GM18870 (cell line): Measurements from ENCODE around the gene RPS15.

Source experiments
- ATAC-seq: cut with Tn5 transposase; IDR thresholded peaks from one replicate; pipeline ENCODE4 v1.9.1; 2021; ENCODE audit warnings: moderate library complexity; ENCODE audit not compliant: unreplicated experiment

Gene RPS15

DNA sequence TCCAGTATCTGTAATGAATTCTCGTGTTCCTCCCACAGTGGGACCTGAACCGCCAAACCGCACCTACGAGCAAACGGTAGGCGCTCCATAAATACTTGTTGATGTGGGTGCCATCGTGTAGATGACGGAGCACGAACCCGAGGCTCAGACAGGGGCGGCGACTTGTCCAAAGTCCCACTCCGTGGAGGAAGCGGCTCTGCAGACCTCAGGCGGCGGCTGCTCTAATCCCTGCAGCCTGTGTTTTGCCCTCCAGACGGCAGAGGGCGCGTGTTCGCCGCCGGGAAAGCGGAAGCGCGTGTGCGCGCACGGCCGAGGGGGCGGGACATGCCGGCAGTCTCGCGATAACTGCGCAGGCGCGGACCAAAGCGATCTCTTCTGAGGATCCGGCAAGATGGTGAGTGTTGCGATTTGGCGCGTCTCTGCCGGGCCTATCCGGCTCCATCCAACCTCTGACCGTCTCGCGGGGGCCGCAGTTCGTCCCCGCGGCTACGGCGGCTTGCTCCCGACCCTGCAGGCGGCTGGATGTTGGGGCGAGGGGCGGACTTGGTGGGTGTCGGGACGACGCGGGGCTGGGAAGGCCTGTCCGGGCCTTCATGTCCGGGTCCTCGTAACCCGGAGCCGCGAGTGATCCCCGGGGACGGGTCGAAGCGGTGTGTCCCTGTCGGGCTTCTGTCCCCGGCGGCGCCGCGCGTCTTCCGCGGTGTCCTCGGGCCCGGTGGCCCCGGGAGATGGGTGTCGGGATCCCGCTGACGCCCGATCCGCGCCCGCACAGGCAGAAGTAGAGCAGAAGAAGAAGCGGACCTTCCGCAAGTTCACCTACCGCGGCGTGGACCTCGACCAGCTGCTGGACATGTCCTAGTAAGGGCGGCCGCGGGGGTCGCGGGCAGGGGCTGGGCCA, at the start of gene RPS15:
TSS of gene RPS15 (plus strand) at position 362 of the 898 bp plus-strand sequence. CDS start at position 392, 30 bp downstream.
- peak; percentile 66 for ATAC-seq

DNA sequence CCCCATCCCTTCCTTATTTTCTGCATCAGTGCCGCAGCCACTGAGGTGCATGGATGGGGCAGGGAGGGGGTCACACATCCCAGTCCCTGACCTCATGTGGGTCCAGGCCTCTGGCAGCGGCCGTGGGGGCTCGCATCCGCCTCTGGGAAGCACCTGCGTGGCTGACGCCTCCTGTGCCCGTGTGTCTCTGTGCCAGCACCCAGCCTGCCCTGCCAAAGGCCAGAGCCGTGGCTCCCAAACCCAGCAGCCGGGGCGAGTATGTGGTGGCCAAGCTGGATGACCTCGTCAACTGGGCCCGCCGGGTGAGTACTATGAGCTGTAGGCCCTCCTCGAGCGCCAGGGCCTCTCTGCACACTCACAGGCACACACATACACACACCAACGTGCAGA, 49.6 kb upstream of the RPS15 start:
- ATAC-seq: no peak

DNA sequence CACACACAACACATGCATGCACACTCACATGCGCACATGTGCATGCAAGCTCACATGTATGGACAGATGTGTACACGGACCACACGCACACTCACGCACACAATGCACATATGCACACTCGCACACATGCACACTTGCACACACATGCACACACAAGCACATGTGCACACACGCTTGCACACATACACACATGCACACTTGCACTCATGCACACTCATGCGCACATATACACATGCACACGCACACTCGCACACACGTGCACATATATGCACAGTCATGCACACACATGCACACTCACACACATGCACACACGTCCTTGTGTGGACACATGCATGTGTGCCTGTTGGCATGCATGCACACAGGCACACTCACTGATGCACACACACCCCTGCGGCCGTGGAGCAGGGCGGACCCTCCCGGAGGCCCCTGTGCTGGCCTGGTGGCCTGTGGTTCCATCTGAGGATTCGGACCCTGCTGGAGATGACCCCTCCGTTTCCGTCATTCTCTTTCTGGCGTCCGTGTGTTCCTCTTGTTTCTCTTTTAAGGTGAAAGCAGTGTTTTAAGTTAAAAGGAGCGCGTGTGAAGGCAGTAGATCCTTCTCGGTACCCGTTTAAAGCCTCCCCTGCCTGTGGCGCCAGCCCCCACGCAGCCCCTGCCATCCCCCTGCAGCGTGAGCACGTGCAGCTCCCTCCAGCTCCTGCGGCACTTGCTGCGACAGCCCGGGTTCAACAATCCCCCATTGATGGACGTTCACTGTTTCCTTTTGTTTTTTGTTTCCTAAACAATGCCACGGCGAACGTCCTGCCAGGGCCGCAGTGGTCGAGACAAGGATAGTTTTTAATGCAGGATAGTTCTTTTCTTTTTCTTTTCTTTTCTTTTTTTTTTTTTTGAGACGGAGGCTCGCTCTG, 48.9 kb upstream of the RPS15 start:
- ATAC-seq: no peak

DNA sequence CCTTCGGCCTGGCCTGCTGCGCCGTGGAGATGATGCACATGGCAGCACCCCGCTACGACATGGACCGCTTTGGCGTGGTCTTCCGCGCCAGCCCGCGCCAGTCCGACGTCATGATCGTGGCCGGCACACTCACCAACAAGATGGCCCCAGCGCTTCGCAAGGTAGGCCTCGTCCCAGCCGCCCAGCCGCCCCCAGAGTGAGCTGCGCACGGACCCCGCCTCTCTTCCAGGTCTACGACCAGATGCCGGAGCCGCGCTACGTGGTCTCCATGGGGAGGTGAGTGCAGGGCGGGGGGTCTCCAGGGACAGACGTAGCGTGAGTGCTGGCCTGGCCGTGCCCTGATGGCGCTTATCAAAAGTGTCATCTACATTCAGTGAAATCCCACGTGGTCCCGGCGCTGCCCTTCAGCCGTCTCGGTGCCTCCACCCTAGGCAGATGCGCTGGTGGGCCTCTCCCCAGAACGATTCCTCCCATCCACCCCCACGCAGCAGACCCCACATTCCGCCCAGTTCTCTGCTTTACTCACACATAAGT, 47.2 kb upstream of the RPS15 start:
- no peak for ATAC-seq

DNA sequence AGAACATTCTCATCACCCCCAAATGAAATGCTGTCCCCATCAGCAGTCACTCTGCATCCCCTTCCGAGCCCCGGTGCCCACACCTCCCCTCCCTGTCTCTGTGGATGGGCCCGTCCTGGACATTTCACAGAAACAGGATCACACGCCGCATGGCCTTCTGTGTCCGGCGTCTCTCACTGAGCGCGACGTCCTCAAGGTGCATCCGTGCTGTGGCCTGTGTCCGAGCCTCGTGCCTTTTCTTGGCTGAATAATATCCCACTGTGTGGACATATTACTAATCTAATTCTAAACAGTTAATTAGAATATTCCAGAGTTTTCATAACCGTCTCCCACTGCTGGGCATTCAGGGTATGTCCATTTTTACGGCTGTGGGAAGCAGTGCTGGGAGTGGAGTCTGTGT, 45.8 kb upstream of the RPS15 start:
- no peak for ATAC-seq

DNA sequence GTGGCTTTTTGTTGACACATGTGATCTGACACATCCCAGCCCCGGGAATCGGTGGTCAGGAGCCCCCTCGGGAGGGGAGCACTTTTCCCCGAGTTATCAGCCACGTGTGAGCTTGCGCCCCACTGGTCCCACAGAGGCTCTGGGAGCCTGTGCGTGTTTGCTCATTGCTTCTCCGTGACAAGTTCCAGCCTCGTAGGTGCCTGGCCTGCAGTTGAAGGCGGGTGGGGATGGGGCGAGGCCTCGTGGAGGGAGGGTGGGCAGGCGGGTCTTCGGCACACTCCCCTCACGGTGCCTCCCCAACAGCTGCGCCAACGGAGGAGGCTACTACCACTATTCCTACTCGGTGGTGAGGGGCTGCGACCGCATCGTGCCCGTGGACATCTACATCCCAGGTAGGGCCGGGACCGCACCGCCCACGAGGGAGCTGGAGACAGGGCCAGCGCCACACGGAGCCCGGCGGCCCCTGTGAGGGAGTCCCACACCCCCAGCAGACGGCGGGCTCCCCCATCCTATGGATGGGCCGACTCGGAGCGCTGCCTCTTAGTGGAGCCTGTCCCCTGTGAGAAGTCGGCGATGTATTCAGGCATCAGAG, 45.2 kb upstream of the RPS15 start:
- ATAC-seq: no peak

DNA sequence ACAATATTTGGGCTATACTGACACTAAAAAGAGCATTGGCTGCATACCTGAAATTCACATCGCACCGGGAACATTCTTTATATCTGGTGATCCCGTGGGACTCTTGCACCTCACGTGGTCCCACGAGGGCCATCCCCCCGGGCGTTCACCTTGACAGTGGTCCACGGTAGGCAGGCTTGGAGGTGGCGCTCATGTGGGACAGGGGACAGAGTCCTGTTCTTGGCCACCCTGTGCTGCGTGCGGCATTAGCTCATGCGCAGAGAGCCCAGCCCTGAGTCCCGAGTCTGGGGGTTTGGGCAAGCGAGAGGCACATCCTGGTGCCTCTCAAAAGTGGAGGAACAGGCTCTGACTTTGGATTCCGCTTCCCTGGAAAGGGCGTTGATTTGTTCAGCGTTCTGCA, 44.4 kb upstream of the RPS15 start:
- ATAC-seq: no peak

DNA sequence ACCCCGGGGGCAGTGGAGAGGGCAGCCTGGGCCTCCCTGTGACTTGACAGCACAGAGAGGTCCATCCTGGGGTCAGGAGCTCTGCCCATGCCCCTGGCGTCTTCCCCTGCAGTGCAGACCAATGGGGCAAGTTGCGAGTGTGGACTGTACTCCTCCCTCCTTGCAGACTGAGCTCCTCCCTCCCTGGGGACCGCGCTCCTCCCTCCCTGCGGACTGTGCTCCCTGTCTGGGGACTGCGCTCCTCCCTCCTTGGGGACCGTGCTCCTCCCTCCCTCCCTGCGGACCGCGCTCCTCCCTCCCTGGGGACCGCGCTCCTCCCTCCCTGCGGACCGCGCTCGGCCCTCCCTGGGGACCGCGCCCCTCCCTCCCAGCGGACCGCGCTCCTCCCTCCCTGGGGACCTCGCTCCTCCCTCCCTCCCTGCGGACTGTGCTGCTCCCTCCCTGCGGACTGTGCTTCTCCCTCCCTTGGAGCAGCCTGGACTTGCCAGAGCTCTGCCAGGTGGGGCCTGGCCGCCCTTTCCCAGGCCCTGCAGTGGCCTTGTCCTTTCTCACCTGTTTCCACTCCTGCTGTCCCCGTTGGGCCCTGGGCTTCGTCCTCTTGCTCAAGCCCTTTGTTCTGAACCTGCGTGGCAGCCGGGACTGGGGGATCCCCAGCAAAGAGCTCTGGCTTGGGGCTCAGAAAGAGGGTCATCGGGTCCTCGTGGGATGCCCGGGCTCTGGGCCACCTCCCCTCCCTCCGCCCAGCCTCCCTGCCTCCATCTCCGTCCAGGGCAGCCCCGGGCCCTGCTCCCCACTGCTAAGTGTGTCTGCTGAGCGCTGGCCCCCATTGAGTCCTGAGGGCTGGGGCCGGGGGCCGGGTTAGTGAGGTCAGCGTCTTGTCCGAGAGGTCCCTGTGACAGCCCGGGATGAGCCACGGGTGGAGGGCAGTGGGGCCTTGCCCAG, 43.7 kb upstream of the RPS15 start:
- no peak for ATAC-seq

DNA sequence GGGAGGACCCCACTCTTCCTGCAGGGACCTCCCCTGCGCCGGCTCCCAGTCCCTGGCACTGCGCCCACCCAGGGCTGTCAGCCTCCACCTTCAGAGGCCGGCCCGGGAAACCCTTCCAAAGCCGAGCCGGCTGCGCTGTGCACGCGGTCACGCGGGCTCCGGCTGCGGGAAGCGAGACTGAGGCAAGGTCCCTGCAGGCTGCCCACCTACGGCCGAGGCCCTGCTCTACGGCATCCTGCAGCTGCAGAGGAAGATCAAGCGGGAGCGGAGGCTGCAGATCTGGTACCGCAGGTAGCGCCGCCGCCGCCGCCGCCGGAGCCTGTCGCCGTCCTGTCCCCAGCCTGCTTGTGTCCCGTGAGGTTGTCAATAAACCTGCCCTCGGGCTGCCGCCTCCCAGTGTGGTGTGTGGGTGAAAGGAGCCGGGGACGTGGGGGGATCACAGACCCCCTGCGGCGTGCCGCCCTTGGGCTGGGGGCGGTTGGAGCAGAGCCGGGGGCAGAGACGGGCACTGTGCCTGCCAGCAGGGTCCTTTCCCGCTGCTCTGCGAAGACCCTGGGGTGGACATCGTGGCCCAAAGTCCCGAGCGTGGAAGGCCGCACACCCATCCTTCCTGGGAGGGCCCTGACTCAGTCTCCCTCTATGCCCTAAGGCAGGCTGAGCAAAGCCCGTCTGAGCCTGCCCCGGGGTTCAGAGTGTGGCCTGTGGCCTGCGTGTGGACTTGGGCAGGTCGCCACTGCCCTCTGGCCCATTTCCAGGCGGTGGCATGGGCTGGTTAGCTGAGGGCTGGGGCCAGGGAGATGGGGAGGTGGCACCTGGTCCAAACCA, 42.8 kb upstream of the RPS15 start:
- ATAC-seq: no peak

DNA sequence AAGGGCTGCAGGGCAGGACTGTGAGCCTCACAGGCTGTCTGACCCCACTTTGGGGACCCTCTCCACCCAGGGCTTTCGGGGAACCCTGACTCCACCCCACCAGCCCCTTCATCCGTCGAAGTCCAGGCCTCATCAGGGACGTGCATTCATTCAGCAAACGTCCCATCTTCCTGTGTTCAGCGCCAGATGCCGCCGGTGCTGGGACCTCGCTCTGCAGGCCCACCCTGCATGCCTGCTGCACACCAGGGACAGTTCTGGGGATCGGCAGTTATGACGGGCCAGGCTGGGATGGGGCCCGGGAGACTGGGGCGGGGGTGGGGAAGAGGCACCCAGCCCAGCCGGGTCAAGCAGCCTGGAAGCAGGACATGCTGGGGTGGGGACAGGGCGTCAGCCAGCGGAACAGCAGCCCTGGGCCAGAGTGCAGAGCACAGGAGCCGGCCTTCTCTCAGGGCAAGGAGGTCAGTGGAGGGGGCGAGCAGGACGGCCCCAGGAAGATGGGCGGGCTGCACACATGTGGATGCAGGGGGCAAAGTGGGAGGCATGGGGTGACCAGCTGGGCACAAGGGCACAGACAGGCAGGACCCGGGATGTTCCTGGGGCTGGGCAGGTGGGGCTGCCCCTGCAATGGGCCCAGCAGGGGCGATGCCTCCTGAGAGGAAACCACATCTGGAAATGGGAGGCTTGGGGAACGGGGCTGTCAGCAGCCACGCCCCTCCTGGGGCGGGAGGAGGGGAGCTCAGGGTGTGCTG, 42.0 kb upstream of the RPS15 start:
- ATAC-seq: no peak

DNA sequence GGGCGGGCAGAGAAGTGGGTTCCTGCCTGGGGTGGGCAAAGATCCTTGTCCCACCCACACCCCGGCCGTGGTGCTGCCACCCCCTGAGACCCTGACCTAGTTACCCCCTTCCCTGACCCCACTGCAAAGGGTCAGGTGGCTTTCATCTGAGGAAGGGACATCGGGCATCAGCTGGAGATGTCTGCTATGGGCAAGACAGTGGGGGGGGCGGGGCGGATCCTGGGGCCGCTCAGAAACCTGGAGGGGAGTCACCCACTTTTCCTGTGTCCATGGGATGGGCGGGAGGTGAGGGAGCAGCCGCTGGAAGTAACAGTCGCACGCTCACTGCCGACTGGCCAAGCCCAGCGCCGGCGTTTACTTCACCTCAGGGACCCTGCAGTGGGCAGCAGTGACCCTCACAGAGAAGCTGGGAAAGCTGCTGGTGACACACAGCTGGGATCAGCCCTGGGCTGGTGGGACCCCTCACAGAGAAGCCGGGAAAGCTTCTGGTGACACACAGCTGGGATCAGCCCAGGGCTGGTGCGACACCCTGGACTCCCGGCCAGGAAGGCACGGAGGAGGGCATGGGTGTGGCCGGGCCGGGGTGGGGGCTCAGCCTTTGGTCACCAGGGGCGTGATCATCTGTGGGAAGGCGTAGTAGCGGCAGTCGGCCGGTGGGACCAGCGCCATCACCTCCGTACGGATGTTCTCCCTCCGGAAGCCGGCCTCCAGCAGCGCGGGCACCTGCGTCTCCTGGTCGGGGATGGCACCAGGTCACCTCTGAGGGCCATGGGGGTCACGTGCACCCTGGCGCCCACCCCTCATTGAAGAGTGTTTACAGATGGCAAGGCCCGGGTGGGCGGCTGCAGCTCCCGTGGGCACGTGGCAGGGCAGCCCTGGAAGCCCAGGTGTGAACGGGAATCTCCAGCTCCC, 41.2 kb upstream of the RPS15 start:
- ATAC-seq: no peak

DNA sequence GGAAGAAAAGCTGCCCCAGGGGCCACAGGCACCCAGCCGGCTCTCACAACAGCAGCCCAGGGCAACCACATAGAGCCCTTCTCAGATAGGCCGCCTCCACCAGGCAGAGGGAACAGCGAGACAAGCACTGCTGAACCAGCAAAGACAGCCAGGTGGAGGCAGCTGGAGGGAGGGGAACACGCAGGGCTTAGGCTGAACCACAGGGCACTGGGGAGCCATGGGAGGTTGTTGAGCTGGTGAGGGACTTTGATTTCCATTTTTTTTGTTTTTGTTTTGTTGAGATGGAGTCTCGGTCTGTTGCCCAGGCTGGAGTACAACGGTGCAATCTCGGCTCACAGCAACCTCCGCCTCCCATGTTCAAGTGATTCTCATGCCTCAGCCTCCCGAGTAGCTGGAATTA, 40.4 kb upstream of the RPS15 start:
- ATAC-seq: no peak

DNA sequence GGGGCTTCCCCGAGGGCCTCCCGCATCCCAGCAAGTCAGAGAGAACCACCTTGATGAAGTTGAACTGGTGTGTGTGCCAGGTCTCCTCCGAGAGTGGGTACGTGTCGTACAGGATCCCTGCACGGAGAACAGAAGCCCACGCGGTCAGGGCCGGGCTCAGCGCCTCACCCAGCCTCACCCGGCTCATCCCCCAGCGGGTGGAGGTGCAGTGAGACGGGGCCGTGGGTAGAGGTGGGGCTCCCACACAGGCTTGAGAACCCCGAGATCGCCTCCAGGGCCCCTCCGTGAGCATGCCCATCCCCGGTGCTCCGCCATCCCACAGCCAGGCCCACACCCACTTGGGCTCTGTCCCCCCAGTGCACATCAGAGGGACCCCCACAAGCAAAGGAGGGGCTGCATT, 39.1 kb upstream of the RPS15 start:
- ATAC-seq: no peak

DNA sequence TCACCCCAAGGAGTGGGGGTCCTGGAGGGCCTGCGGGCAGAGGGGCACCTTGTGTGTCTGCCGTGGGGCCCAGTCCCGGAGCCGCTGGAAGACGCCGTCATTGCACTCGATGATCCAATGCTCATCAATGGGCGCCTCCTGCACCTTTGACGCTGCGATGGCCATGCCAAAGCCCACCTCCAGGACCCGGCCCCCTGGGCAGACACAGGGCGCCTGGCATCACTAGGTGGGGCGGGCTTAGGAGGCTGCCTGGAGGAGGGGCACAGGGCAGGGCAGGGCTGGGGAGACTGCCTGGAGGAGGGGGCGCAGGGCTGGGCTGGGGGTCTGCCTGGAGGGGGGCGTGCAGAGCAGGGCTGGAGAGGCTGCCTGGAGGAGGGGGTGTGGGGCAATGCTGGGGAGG, 38.5 kb upstream of the RPS15 start:
- ATAC-seq: no peak

DNA sequence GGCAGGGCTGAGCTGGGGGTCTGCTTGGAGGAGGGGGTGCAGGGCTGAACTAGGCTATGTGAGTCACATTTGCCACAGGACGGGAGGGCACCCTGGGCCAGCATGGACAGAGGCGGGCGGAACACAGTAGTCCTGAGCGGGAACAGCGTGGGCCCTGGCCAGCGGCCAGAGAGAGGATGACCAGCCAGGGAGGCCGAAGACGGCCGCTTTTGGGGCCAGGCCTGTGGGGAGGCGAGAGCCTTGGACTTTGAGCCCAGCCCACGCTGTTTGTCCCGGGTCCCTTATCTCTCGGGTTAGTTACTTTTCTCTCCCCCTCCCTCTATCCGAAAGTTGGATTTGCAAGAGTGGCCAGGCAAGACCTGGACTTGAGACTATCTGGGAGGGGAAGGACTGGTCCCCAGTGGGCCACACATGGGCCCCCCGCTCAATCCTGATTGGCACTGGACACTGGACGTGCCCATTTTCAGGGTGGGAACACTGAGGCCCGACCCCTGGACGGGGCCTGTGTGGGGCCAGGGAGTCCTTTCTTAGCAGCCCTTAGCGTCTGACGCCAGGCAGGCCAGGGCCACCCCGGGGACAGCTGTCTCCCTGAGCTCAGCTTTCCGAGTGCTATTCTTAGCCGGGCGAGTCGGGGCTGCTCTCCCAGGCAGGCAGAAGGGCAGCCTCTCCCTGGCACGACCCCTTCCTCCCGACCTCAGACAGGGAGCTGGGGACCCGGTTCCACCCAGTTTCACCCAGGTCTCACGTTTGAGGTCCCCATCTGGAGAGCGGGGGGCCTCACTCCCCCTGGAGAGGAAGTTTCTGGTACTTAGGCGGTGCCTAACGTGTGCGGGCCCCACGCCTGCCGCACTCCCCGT, 37.7 kb upstream of the RPS15 start:
- ATAC-seq: no peak

DNA sequence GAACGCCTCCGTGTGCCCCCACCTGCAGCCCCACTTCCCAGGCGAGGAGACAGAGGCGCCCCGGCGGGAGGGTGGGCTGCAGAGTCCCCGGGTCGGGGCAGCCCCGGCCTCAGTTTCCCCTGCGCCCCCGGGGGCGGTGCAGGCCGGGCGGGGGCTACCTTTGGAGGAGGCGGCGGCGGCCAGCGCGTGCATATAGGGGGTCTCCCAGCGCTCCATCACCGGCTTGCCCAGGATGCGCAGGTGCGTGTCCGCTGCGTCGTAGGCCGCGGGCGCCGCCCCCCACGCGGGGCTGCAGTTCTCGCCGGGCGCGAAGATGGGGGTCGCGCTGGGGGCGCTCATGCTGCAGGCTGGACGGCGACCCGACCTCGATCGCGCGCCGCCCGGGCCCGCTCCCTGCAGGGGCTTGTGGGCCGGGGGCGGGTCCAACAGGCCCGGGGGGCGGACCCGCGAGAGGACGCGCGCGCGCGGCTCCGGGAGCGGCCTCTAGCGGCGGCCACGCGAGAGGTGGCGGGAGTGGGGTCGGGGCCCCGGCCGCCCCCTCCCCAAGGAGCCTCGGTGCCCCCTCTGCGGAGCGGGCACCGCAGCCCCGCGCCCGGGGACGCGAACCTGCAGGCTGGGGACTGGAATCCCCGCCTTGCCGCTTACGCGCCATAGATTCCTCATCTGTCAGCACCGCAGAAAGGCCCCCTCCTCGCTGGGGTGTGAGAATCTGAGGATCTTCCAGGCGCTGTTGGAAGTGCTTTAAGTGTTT, 36.9 kb upstream of the RPS15 start, which contains the start of gene GAMT:
TSS of gene GAMT (minus strand) at position 405 of the 751 bp plus-strand sequence. CDS start at position 339, 66 bp downstream.
- no peak for ATAC-seq
